PC-9 (cell line): Measurements from ENCODE around the gene PROSER2.

Experiments used
- CTCF ChIP-seq: fragments of 200-600 bp; sonication (generic); conservative IDR thresholded peaks from 2 replicates; pipeline ENCODE4 v1.6.1; 2017; ENCODE audit warnings: mixed run types, antibody characterized with exemption, mild to moderate bottlenecking, moderate library complexity
- EZH2 ChIP-seq: fragments of 200-600 bp; sonication (generic); IDR thresholded peaks from 2 replicates; pipeline ENCODE4 v1.8.0; 2017; ENCODE audit warnings: antibody characterized with exemption, low read depth

DNA sequence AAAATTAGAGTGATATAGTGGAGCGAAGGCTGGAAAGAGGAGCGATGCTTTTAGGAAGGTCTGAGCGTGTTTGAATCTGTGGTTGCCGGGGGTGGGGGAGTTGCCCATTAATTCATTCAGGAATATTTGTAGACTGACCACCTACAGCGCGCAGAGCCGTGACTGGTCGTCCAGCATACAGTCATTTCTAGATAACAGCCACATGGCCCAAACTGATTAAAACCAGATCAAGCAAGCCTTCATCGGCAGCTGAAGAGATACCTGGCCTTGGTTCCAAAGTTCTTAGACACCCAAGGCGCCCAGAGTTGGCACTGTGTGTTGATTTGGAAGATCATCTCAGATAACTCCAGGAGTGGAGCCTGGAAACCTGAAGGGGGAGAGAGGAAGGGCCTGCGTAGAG, 1.7 kb downstream of the PROSER2 start:
- no peak for TF ChIP-seq CTCF
- TF ChIP-seq EZH2: no peak
